Activated CD4-positive, alpha-beta memory T cell treated with anti-CD3 and anti-CD28 coated beads, Interleukin-2, amount 10 ng/mL, durations not matched to agents 7 days and 5 days (primary cell): ENCODE results near the gene UBE2G1. TPM values are rescaled to one million over a fixed set of nuclear protein-coding genes. Genes with fewer than 3 reads are reported as not detected.
A peak's percentile ranks its signal among the peaks of the same experiment; 100 is the strongest.
"Not testable (repeated sequence)": the region's sequence is repeated elsewhere in the genome, so short reads cannot be mapped to it uniquely, and the experiment has no call there.

ENCODE experiments used
- CTCF ChIA-PET: fragments of 350-600 bp; sonication (Branson Sonifier 250); formaldehyde crosslinking; loops from one replicate; lab custom pipeline; 2021; ENCODE audit warnings: antibody characterized with exemption, inconsistent platforms; lab: Charles Lee
- POLR2A ChIA-PET: fragments of 350-600 bp; sonication (Branson Sonifier 250); formaldehyde crosslinking; loops from one replicate; lab custom pipeline; 2021; ENCODE audit warnings: antibody characterized with exemption; lab: Charles Lee
- DNase-seq: peaks from one replicate; pipeline ENCODE4 v3.0.0-alpha.2; 2020
- H3K27ac Mint-ChIP-seq: one replicate; pipeline ENCODE4 v1.8.0; 2021; ENCODE audit warnings: mild to moderate bottlenecking, mixed read lengths
- H3K27me3 Mint-ChIP-seq: one replicate; pipeline ENCODE4 v1.8.0; 2021; ENCODE audit warnings: mixed read lengths
- H3K36me3 Mint-ChIP-seq: one replicate; pipeline ENCODE4 v1.8.0; 2021; ENCODE audit warnings: low read depth, mixed read lengths
- H3K4me1 Mint-ChIP-seq: one replicate; pipeline ENCODE4 v1.8.0; 2021; ENCODE audit warnings: mixed read lengths
- H3K4me3 Mint-ChIP-seq: one replicate; pipeline ENCODE4 v1.8.0; 2021; ENCODE audit warnings: mild to moderate bottlenecking, mixed read lengths
- H3K9me3 Mint-ChIP-seq: one replicate; pipeline ENCODE4 v1.8.0; 2021; ENCODE audit warnings: mixed read lengths
- total RNA-seq, 2 experiments: library from RNA; stranded (reverse); gene quantifications; one replicate each; pipeline ENCODE4 v1.2.3, GENCODE V29; 2021

The UBE2G1 gene
- total RNA-seq, 2 experiments from 2014 or later, result 65.3 to 66.4 TPM

DNA sequence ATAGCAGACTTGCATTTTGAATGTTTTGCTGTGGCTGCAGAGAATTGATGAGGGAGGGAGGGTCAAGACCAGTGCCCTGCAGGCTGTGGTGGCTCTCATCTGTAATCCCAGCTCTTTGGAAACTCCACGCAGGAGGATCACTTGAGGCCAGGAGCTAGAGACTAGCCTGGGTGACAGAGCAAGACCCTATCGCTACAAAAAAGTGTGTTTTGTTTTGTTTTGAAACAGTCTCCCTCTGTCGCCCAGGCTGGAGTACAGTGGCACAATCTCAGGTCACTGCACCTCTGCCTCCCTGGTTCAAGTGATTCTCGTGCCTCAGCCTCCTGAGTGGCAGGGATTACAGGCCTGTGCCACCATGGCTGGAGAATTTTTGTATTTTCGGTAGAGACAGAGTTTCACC, 1.9 kb upstream of the UBE2G1 start:
- H3K36me3 Mint-ChIP-seq, result peaks cover 8% of the 10 kb centered on the region
- no peaks in the 10 kb centered on the region for H3K9me3 Mint-ChIP-seq
- POLR2A ChIA-PET, result no interaction called here
- DNase-seq, result no peak
- no peaks in the 10 kb centered on the region for H3K27me3 Mint-ChIP-seq
- H3K4me3 Mint-ChIP-seq, result no peak overlapping the region
- no peak overlapping the region for H3K27ac Mint-ChIP-seq
- peaks cover 37% of the 10 kb centered on the region for H3K4me1 Mint-ChIP-seq
- CTCF ChIA-PET, result no interaction called here

GRCh38 chr17:4367177-4367576, 702 bp upstream of the UBE2G1 start:
- DNase-seq, H3K4me3 Mint-ChIP-seq, H3K9me3 Mint-ChIP-seq, CTCF ChIA-PET, H3K27me3 Mint-ChIP-seq: not testable (repeated sequence)
- Mint-ChIP-seq H3K36me3 (peaks cover 18% of the 10 kb centered on the region), H3K27ac (peak overlapping the region; percentile 86), H3K4me1 (peaks cover 44% of the 10 kb centered on the region)
- POLR2A ChIA-PET, result interaction anchor here (2.1 to 2.4 kb wide), 2 partner anchors 150 to 223 kb away, joined by 5 to 16 read pairs; partner anchors contain the start of genes CYB5D2 and ZZEF1

DNA sequence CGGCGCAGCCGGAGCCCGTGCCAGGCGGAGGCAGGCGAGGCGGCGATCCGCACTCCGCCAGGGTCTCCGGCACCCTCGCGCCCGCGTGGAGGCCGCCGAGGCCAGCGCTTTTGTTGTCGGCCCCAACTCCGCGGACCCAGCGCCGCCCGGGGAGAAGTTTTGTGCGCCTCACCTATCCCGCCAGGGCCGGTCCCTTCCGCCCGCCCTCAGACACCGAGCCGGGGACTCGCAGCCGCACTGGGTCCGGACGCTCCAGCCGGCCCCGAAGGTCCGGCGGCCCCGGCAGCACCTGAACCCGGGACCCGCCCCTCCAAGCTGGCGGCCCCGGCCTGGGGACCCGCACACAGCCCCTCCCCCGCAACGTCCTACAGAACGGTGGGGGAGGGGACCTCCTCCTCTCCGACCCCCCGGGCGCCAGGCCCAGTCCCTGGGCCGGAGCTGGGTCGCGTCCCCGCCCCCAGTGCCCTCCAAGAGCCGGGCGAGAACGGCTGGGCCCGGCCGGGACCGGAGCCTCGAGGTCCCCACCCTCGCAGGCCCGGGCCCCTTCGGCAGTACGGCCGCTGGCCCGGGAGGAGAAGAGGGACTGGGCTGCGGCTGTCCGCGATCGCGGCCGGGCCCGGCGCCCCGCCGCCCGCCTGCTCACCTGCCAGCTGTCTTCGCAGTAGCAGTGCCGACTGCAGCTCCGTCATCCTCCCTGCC, 698 bp downstream of the UBE2G1 start:
- peaks cover 20% of the 10 kb centered on the region for H3K36me3 Mint-ChIP-seq
- DNase-seq, result peak; percentile 35
- H3K4me3 Mint-ChIP-seq, result peak overlapping the region; percentile 69
- ChIA-PET POLR2A (interaction anchor here (0.6 to 2.5 kb wide), 24 partner anchors 8 to 580 kb away, joined by 3 to 17 read pairs (median 3); partner anchors contain the start of genes CYB5D2, RNF167 and ZZEF1), CTCF (interaction anchor here (0.6 to 2.6 kb wide), 5 partner anchors 10 to 201 kb away, joined by 3 to 7 read pairs (median 3); no protein-coding TSS in a partner anchor)
- no peaks in the 10 kb centered on the region for H3K9me3 Mint-ChIP-seq
- no peaks in the 10 kb centered on the region for H3K27me3 Mint-ChIP-seq
- H3K4me1 Mint-ChIP-seq, result peaks cover 40% of the 10 kb centered on the region
- peak overlapping the region; percentile 44 for H3K27ac Mint-ChIP-seq

DNA sequence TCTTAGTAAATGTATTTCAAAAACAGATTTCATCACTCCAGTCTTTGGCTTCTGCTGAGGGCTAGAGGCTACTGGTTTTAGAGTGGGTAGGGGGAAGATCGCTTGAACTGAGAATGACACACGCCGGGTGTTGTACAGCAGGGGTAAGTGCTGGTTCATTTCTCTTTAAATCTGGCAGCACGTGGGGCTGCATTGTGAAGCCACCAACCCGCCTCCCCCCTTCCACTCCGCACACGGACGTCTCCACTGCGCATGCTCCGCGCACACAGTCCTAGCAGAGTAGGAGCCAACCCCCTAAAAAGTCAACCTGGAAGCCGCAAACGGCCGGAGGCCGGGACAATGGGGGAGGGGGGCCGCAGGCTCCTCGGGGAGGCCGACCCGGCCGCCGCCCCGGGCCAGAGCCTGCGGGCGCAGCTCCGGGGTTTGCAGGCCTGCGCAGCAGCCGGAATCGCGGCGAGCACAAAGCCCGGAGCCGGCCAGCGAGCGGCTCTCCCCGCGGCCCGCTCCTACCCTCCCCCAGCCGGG, 1.3 kb downstream of the UBE2G1 start:
- H3K9me3 Mint-ChIP-seq, result no peaks in the 10 kb centered on the region
- peak overlapping the region; percentile 82 for H3K4me3 Mint-ChIP-seq
- H3K36me3 Mint-ChIP-seq, result peaks cover 22% of the 10 kb centered on the region
- H3K27ac Mint-ChIP-seq, result peak overlapping the region; percentile 86
- DNase-seq, result peak; percentile 90
- CTCF ChIA-PET, result interaction anchor here (1.4 to 2.6 kb wide), 4 partner anchors 11 to 202 kb away, joined by 3 to 7 read pairs (median 4); no protein-coding TSS in a partner anchor
- H3K4me1 Mint-ChIP-seq, result peaks cover 37% of the 10 kb centered on the region
- POLR2A ChIA-PET, result interaction anchor here (0.6 to 2.5 kb wide), 14 partner anchors 9 to 575 kb away, joined by 3 to 17 read pairs (median 4); partner anchors contain the start of genes CYB5D2, RNF167 and ZZEF1
- no peaks in the 10 kb centered on the region for H3K27me3 Mint-ChIP-seq

- ChIA-PET POLR2A (interaction anchor here (0.6 to 2.5 kb wide), 6 partner anchors 9 to 221 kb away, joined by 3 to 17 read pairs (median 4); partner anchors contain the start of genes CYB5D2 and ZZEF1), CTCF (interaction anchor here (1.6 to 2.6 kb wide), 3 partner anchors 11 to 202 kb away, joined by 3 to 7 read pairs (median 4); no protein-coding TSS in a partner anchor)
- Mint-ChIP-seq H3K27me3 (no peaks in the 10 kb centered on the region), H3K36me3 (peaks cover 25% of the 10 kb centered on the region), H3K9me3 (no peaks in the 10 kb centered on the region), H3K27ac (peak overlapping the region; percentile 86), H3K4me3 (peak overlapping the region; percentile 82), H3K4me1 (peaks cover 37% of the 10 kb centered on the region)
- no peak for DNase-seq
Observed at GRCh38 chr17:4364622-4365041, 1.8 kb downstream of the UBE2G1 start.

DNA sequence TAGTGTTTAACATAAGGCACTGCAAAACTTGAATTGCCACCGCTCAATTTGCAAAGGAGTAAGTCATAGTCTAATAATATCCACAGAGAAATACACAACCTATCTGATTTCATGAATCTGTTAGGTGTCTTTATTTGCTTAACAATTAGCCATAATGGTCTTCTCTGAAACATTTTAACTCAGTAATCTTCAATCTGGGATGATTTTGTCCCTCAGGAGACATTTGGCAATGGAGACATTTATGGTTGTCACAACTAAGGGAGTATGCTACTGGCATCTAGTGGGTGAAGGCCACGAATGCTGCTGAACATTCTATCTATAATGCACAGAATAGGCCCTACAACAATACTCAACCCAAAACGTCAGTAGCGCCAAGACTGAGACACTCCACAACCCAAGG, 4.3 kb downstream of the UBE2G1 start:
- Mint-ChIP-seq H3K27me3 (no peaks in the 10 kb centered on the region), H3K36me3 (peaks cover 31% of the 10 kb centered on the region)

DNA sequence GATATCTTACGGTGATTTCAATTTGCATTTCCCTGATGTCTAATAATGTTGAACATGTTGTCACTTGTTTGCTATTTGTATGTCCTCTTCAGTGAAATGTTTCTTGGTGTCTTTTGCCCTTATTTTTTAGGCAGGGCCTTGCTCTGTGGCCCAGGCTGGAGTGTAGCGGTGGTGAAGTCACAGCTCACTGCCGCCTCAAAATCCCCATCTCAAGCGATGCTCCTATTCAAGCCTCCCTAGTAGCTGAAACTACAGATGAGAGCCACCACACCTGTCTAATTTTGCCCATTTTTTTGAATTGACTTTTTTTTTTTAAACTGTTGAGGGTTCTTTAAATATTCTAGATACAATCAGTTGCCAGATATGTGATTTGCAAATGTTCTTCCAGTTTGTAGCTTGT, 8.3 kb downstream of the UBE2G1 start:
- no peak overlapping the region for H3K4me3 Mint-ChIP-seq
- ChIA-PET POLR2A (no interaction called here), CTCF (no interaction called here)

More for the DNA sequence above, 4.3 kb downstream of the UBE2G1 start:
- Mint-ChIP-seq H3K9me3 (no peaks in the 10 kb centered on the region), H3K4me1 (peaks cover 41% of the 10 kb centered on the region), H3K27ac (no peak overlapping the region), H3K4me3 (no peak overlapping the region)
- POLR2A ChIA-PET, result no interaction called here
- DNase-seq, result no peak
- CTCF ChIA-PET, result no interaction called here

GRCh38 chr17:4357671-4358070, 8.8 kb downstream of the UBE2G1 start:
- H3K4me3 Mint-ChIP-seq, result no peak overlapping the region
- no peak overlapping the region for H3K27ac Mint-ChIP-seq
- H3K36me3 Mint-ChIP-seq, result peaks cover 17% of the 10 kb centered on the region
- POLR2A ChIA-PET, result interaction anchor here (0.6 kb wide), 1 partner anchor 9 kb away, joined by 3 read pairs; the partner anchor contains the start of gene UBE2G1
- peaks cover 32% of the 10 kb centered on the region for H3K4me1 Mint-ChIP-seq
- no peaks in the 10 kb centered on the region for H3K27me3 Mint-ChIP-seq
- DNase-seq, result no peak
- no peaks in the 10 kb centered on the region for H3K9me3 Mint-ChIP-seq
- CTCF ChIA-PET, result no interaction called here

More for the DNA sequence above, 8.3 kb downstream of the UBE2G1 start:
- no peak for DNase-seq
- H3K4me1 Mint-ChIP-seq, result peaks cover 36% of the 10 kb centered on the region
- no peak overlapping the region for H3K27ac Mint-ChIP-seq
- no peaks in the 10 kb centered on the region for H3K27me3 Mint-ChIP-seq
- H3K9me3 Mint-ChIP-seq, result no peaks in the 10 kb centered on the region
- peaks cover 21% of the 10 kb centered on the region for H3K36me3 Mint-ChIP-seq

DNA sequence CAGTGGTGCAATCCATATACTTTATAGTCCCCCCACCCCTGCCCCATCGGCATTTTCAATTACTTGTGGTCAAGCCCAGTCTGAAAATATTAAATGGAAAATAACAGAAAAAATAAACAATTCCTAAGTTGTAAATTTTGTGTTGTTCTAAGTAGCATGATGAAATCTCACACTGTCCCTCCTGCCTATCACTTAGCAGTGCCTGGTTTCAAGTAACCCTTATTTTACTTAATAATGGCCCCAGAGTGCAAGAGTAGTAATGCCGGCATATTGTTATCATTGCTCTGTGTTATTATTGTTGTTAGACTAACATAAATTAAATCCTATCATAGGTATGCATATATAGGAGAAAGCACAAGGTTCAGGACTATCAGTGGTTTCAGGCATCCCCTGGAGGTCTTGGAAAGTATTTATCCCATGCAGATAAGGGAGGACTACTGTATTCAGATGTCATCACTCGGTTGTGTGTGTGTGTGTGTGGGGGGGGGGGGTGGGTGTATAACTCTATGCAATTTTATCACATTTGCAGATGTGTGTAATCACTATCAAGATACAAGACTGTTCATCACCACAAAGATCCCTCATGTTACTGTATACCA, 9.3 kb downstream of the UBE2G1 start:
- Mint-ChIP-seq H3K9me3 (no peaks in the 10 kb centered on the region), H3K36me3 (peaks cover 13% of the 10 kb centered on the region), H3K4me1 (peaks cover 28% of the 10 kb centered on the region), H3K27ac (no peak overlapping the region), H3K4me3 (no peak overlapping the region), H3K27me3 (no peaks in the 10 kb centered on the region)
- ChIA-PET POLR2A (interaction anchor here (0.6 kb wide), 1 partner anchor 9 kb away, joined by 3 read pairs; the partner anchor contains the start of gene UBE2G1), CTCF (no interaction called here)
- no peak for DNase-seq

GRCh38 chr17:4354862-4355514, 11.5 kb downstream of the UBE2G1 start:
- ChIA-PET CTCF (interaction anchor here (1.6 kb wide), 1 partner anchor 97 kb away, joined by 3 read pairs; no protein-coding TSS in a partner anchor), POLR2A (interaction anchor here (1.2 kb wide), 1 partner anchor 17 kb away, joined by 4 read pairs; no protein-coding TSS in a partner anchor)
- Mint-ChIP-seq H3K4me1 (peaks cover 22% of the 10 kb centered on the region), H3K27me3 (no peaks in the 10 kb centered on the region), H3K27ac (no peak overlapping the region), H3K9me3 (no peaks in the 10 kb centered on the region), H3K4me3 (no peak overlapping the region), H3K36me3 (peaks cover 8% of the 10 kb centered on the region)
- DNase-seq, result no peak

DNA sequence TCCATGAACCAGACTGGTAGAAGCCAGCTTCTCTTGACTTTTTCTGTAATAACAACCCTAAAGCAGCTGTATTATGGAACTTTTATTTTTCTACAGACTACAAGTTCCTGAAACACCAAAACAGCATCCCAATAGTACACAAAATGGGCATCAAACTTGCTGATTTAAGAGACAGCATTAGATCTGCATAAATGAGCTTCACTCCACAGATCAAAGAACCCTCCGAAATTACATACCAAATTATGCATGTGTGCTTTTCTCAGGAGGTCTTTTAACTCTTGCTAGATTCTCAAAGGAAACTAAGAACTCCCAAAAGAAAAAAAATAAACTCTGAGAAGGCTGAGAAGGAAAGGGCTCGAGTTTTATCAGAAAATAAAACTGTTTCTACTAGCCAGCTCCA, 12.3 kb downstream of the UBE2G1 start:
- CTCF ChIA-PET, result interaction anchor here (1.6 kb wide), 1 partner anchor 96 kb away, joined by 3 read pairs; no protein-coding TSS in a partner anchor
- Mint-ChIP-seq H3K36me3 (peaks cover 4% of the 10 kb centered on the region), H3K4me3 (no peak overlapping the region)

GRCh38 chr17:4350214-4350613, 16.3 kb downstream of the UBE2G1 start:
- not testable (repeated sequence) for DNase-seq
- H3K4me1 Mint-ChIP-seq, result peaks cover 18% of the 10 kb centered on the region

More for the DNA sequence above, 12.3 kb downstream of the UBE2G1 start:
- POLR2A ChIA-PET, result interaction anchor here (1.2 kb wide), 1 partner anchor 16 kb away, joined by 4 read pairs; no protein-coding TSS in a partner anchor
- no peak overlapping the region for H3K27ac Mint-ChIP-seq
- no peaks in the 10 kb centered on the region for H3K9me3 Mint-ChIP-seq
- no peaks in the 10 kb centered on the region for H3K27me3 Mint-ChIP-seq
- DNase-seq, result no peak
- peaks cover 18% of the 10 kb centered on the region for H3K4me1 Mint-ChIP-seq

More at GRCh38 chr17:4350214-4350613, 16.3 kb downstream of the UBE2G1 start:
- POLR2A ChIA-PET, H3K27me3 Mint-ChIP-seq, H3K4me3 Mint-ChIP-seq, H3K9me3 Mint-ChIP-seq, H3K36me3 Mint-ChIP-seq, H3K27ac Mint-ChIP-seq: not testable (repeated sequence)
- CTCF ChIA-PET, result interaction anchor here (1.0 kb wide), 1 partner anchor 28 kb away, joined by 3 read pairs; no protein-coding TSS in a partner anchor
